Amniotic stem cell (primary cell): ENCODE measurements around the gene WSCD2.

ENCODE experiments used
- DNase-seq: peaks from one replicate; lab custom pipeline; 2025; lab: John Stamatoyannopoulos, UW

The WSCD2 gene

DNA sequence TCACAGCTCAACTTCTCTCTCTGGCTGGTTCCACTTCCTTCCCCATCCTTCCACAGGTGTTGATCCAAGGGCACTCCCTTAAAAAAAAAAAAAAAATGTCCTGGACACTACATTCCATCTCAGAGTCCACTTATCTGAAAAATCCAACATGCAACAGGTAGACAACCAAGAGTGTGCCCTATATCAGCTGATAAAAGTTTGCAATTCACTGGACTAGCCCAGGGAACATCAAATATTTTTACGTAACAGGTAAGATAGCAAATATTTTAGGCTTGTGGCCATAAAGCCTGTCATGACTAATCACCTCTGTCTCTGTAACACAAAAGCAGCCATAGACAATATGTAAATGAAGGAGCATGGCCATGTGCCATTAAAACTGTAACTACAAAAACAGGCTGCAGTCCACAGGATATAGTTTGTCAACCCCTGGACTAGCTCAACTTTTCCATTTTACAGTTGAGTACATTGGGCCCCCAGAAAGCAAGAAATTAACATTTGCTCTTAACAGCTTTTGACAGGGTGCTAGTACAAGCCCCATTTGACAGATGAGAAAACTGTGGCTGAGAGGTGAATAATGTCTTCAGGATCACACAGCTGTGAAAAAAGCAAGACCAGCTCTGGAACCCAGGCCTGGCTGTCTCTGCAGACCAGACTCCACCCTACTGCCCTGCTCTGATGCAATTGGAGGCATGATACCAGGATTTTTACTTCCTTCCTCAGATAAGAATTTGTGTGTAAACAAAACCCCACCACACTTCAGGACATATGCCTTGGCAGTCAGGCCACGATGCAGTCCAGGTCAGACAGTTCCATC, 141.2 kb downstream of the WSCD2 start:
- DNase-seq: no peak

DNA sequence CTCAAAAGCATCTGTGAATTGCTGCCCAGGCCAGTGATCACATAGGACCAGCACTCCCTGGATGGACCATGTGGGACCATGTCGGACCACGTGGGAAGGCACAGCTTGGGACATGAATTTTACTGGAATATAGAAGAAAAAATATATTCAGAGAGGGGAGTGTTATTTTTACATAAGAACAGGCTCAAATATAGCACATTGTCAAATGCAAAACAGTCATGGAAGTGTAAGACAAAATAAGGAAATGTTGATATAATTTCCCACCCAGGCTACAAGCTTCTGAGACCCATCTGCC, 141.7 kb downstream of the WSCD2 start:
- no peak for DNase-seq

DNA sequence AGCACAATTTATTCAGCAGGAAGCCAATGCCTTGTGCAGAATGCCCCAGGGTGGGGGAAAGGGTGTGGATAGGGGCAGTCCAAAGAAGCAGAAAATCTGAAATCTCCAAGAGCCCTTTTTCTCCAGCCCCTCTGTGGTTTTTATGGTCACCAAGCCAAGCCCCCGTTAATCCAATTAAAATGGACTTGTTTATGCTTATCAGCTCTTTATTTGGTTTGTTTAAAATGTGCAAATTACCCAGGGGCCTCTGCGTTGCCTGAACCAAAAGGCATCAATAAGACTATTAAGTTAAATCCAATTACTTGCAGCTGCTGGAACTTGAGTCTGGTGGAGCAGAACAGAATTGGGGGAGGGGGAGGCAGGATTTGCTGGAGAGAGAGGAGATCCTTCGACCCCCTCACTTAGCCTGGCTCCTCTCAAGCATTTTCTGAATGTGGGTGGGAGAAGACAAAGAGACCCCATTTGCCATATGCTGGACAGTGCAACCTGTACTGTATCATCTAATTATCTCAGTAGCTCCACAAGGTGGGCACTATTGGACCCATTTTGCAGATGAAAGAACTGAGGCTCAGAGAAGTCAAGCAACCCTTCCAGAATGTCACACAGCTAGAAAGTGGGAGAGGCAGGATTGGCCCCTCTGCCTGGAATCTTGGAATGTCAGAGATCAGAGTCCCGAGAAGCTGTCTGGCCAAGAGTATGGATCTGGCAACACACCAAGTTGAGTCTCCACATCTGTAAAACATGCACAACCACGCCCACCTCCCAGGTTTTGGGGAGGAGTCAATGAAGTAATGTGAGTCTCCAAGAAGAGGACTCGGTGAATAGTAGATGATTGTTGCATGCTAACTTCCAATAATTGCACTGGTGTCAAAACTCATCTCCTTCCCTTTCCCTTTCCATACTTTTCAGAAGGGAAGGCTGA, 143.1 kb downstream of the WSCD2 start:
- no peak for DNase-seq

- no peak for DNase-seq
Measured at GRCh38 chr12:108273217-108273616, 144.1 kb downstream of the WSCD2 start.

DNA sequence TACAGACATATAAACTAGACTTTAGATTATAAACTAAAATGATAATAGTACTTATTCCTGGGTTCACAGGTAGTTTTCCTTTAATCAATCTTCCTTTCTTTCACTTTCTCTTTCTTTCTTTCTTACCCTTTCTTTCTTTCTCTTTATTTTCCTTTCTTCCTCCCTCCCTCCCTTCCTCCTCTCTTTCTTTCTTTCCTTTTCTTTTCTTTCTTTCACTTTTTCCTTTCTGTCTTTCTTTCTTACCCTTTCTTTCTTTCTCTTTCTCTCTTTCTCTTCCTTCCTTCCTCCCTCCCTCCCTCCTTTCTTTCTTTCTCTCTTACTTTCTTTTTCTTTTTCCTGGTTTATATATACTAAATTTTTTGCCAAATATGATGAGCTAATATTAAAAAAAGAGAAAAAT, 148.5 kb downstream of the WSCD2 start:
- DNase-seq: no peak

DNA sequence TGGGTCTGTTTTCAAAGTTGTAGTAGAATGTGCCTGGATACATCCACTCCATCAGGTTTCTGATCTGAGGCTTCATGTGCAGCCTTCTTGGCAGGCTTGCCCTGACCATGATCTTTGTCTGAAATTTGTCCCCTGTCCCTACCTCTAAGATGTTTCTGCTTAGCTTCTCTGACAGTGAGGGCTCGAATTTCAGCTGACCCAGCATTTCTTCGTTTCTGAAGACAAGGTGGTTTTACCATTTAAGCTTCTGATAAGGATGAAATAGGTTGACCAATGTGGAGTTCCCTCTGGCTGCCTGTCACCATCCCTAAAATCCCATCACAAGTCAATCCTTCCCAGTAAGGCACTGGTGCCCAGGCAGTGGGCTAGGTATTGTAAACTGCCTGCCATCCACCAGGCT, 153.1 kb downstream of the WSCD2 start:
- no peak for DNase-seq

GRCh38 chr12:108282676-108283075, 153.6 kb downstream of the WSCD2 start:
- no peak for DNase-seq

DNA sequence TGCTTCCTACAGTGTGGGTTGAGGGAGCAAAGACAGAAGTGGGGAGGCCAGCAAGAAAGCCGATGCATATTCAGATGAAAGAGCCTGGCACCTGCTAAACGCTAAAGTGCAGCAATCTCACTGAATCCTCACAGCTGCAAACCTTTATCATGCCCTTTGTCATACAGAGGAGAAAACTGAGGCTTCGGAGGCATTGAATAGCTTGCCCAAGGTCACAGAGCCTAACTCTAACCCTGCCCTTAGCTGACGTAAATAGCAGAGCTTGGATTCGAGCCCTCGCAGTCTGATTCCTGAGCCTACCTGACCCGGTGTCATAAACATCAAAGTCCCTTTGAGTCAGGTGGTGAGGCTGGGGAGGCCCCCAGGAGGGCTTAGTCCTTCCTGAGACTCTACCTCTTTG, 155.1 kb downstream of the WSCD2 start:
- DNase-seq: no peak

- no peak for DNase-seq
Measured at GRCh38 chr12:108285016-108285415, 155.9 kb downstream of the WSCD2 start.

- DNase-seq: no peak
Measured at GRCh38 chr12:108287227-108287626, 158.1 kb downstream of the WSCD2 start.

- DNase-seq: no peak
Measured at GRCh38 chr12:108289350-108290161, 160.5 kb downstream of the WSCD2 start.

DNA sequence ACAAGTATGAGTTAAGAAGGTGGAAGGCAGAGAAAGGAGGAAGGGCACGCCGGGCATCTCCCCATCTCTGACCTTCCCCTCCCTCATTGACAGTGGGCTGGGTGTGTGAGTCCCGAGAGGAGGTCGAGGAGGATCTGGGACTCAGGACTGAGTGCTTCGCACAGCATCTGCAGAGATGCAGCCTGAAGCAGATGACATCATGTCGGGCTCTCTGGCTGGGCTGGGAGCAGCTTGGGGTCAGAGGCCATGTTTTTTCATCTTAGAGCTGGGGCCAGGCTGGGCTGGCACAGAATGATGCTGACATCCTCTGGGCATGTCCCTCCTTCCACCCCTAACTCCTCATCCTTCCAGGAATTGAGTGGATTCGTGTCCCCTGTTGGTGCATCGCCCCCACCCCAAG, 166.6 kb downstream of the WSCD2 start:
- no peak for DNase-seq

GRCh38 chr12:108296945-108297344, 167.9 kb downstream of the WSCD2 start:
- no peak for DNase-seq

DNA sequence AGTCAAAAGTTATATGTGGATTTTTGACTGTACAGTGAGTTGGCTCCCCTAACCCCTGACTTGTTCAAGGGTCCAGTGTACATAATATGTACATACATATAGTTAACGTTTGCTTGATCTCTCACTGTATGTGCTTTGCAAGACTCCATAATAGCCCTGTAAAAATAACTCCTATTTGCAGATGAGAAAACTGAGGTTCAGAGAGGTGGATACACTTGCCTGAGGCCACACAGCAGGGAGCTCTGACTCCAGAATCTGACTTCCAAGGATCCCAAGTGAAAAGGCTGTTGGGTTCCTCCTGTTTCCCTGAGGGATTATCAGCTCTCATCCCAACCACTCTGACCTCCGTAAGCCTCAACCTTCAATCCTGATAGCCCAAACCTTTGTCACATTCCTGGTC, 168.3 kb downstream of the WSCD2 start:
- no peak for DNase-seq

- no peak for DNase-seq
Measured at GRCh38 chr12:108297895-108298760, 169.0 kb downstream of the WSCD2 start.

- no peak for DNase-seq
Measured at GRCh38 chr12:108298761-108299275, 169.7 kb downstream of the WSCD2 start.

DNA sequence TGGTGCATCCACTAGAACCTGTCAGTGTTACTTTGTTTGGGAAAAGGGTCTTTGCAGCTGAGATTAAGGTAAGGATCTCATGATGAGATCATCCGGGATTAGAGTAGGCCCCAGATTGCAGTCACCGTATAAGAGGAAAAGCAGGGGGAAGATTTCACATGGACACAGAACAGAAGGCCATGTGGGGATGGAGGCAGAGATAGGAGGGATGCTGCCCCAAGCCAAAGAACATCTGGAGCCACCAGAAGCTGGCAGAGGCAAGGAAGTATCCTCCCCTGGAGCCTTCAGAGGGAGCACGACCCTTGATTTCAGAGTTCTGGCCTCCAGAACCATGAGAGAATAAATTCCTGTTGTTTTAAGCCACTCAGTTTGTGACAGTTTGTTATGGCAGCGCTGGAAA, 170.4 kb downstream of the WSCD2 start:
- no peak for DNase-seq
